Mesenchymal stem cell (in vitro differentiated cells and primary cell): ENCODE data around the gene FAM170B.

Source experiments
- DNase-seq: peaks from one replicate; pipeline ENCODE4 v3.0.0-alpha.2; 2013
- H2AFZ ChIP-seq: one replicate; pipeline ENCODE4 v1.6.1; 2013; ENCODE audit warnings: low read depth, mild to moderate bottlenecking, control low read depth, inconsistent platforms, low read length, moderate library complexity
- H2AK5ac ChIP-seq: 2 replicates; pipeline ENCODE4 v1.6.1; 2013; ENCODE audit warnings: low read length, moderate library complexity, mild to moderate bottlenecking, inconsistent platforms; ENCODE audit not compliant: severe bottlenecking
- H2BK120ac ChIP-seq: one replicate; pipeline ENCODE4 v1.6.1; 2013; ENCODE audit warnings: low read depth, mild to moderate bottlenecking, inconsistent platforms, low read length, moderate library complexity
- H2BK12ac ChIP-seq, 2 experiments: one replicate each; pipeline ENCODE4 v1.6.1; 2013; ENCODE audit warnings: inconsistent platforms in 2 of 2, low read length in 2 of 2, mild to moderate bottlenecking in 2 of 2, moderate library complexity in 2 of 2, control low read depth in 1 of 2
- H2BK15ac ChIP-seq: one replicate; pipeline ENCODE4 v1.6.1; 2013; ENCODE audit warnings: mild to moderate bottlenecking, low read depth, inconsistent platforms; ENCODE audit not compliant: poor library complexity, severe bottlenecking
- H2BK5ac ChIP-seq: 2 replicates; pipeline ENCODE4 v1.6.1; 2013; ENCODE audit warnings: low read depth, mild to moderate bottlenecking, low read length, control low read depth, inconsistent platforms; ENCODE audit not compliant: poor library complexity, severe bottlenecking
- H3K14ac ChIP-seq, 2 experiments: one replicate each; pipeline ENCODE4 v1.6.1; 2013; ENCODE audit warnings: inconsistent platforms in 2 of 2, low read length in 2 of 2, control low read depth in 1 of 2, mild to moderate bottlenecking in 1 of 2, moderate library complexity in 1 of 2
- H3K18ac ChIP-seq, 2 experiments: one replicate each; pipeline ENCODE4 v1.6.1; 2013; ENCODE audit warnings: inconsistent platforms in 2 of 2, low read length in 2 of 2, control low read depth in 1 of 2, low read depth in 1 of 2, mild to moderate bottlenecking in 1 of 2
- H3K23ac ChIP-seq, 2 experiments: one replicate each; pipeline ENCODE4 v1.6.1; 2013; ENCODE audit warnings: inconsistent platforms in 2 of 2, low read length in 2 of 2, mild to moderate bottlenecking in 2 of 2, moderate library complexity in 2 of 2, control low read depth in 1 of 2
- H3K27ac ChIP-seq: 2 replicates; pipeline ENCODE4 v1.5.1; 2013; ENCODE audit warnings: mild to moderate bottlenecking, moderate library complexity, low read length, control low read depth, inconsistent platforms; ENCODE audit not compliant: poor library complexity, severe bottlenecking
- H3K27me3 ChIP-seq, 2 experiments: 2 replicates each; pipeline versions ENCODE4 v1.6.1 to v1.7.0; 2013; ENCODE audit warnings: low read length in 2 of 2, mild to moderate bottlenecking in 2 of 2, moderate library complexity in 2 of 2, control low read depth in 1 of 2, inconsistent platforms in 1 of 2; ENCODE audit not compliant: control insufficient read depth in 1 of 2, insufficient read depth in 1 of 2
- H3K36me3 ChIP-seq, 2 experiments: 2 replicates each; pipeline versions ENCODE4 v1.6.1 to v1.7.0; 2013; ENCODE audit warnings: low read length in 2 of 2, control low read depth in 1 of 2, inconsistent platforms in 1 of 2, low read depth in 1 of 2, mild to moderate bottlenecking in 1 of 2; ENCODE audit not compliant: insufficient read depth in 2 of 2, control insufficient read depth in 1 of 2
- H3K4ac ChIP-seq, 2 experiments: one replicate each; pipeline ENCODE4 v1.6.1; 2013; ENCODE audit warnings: inconsistent platforms in 2 of 2, low read length in 2 of 2, mild to moderate bottlenecking in 2 of 2, moderate library complexity in 2 of 2, control low read depth in 1 of 2, low read depth in 1 of 2
- H3K4me1 ChIP-seq: 2 replicates; pipeline ENCODE4 v1.6.1; 2013; ENCODE audit warnings: low read depth, low read length, control low read depth; ENCODE audit not compliant: control insufficient read depth, insufficient read depth
- H3K4me2 ChIP-seq: 2 replicates; pipeline ENCODE4 v1.6.1; 2013; ENCODE audit warnings: low read length, mild to moderate bottlenecking, inconsistent platforms; ENCODE audit not compliant: poor library complexity, severe bottlenecking
- H3K4me3 ChIP-seq, 2 experiments: 2 replicates each; pipeline versions ENCODE4 v1.5.1 to v1.7.0; 2013; ENCODE audit warnings: low read length in 2 of 2, mild to moderate bottlenecking in 2 of 2, control low read depth in 1 of 2, low read depth in 1 of 2; ENCODE audit not compliant: insufficient read depth in 1 of 2
- H3K79me1 ChIP-seq: replicated peaks from 2 replicates; pipeline ENCODE4 v1.6.1; 2013; ENCODE audit warnings: mild to moderate bottlenecking, control low read depth, low read length, inconsistent platforms; ENCODE audit not compliant: poor library complexity, severe bottlenecking
- H3K9ac ChIP-seq: 2 replicates; pipeline ENCODE4 v1.7.0; 2013; ENCODE audit warnings: mild to moderate bottlenecking, low read length, moderate library complexity
- H3K9me3 ChIP-seq: 2 replicates; pipeline ENCODE4 v1.7.0; 2013; ENCODE audit warnings: mild to moderate bottlenecking, low read length; ENCODE audit not compliant: control insufficient read depth
- H4K8ac ChIP-seq: one replicate; pipeline ENCODE4 v1.6.1; 2013; ENCODE audit warnings: inconsistent platforms, mild to moderate bottlenecking, low read length, moderate library complexity
- H4K91ac ChIP-seq: one replicate; pipeline ENCODE4 v1.6.1; 2013; ENCODE audit warnings: mild to moderate bottlenecking, low read length, inconsistent platforms
- WGBS: methylation state at CpG from one replicate; pipeline ENCODE4 v1.1.7; 2013; ENCODE audit warnings: mixed read lengths; 5-methylcytosine and 5-hydroxymethylcytosine counted together

Gene FAM170B

DNA sequence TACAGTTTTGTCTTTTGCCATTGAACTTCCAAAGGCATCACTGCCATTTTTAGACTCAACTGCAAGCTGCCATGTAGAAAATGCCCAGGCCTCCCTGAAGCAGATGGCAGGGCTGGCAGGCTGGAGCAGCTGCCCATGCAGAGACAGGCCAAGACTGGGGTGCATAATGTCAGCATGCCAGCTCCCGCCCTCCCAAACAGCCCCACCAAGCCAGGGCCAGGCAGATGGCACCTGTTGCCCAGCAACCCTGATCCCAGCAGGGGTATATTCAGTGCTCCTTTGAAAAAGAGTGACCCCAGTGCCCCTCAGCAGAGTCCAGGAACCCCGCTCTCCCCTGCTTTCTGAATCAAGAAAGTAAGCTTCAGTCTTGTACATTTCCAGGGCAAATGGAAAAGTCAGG, 51.1 kb downstream of the FAM170B start:
- Histone ChIP-seq H3K23ac (no peak overlapping the region), H3K14ac (peak overlapping the region in 1 of 2 experiments; percentile 29), H3K4ac (no peak overlapping the region), H2BK5ac (no peak overlapping the region), H3K4me2 (no peak overlapping the region), H3K4me1 (peaks cover 6% of the 10 kb centered on the region), H3K9me3 (peaks cover 18% of the 10 kb centered on the region), H3K27me3 (peaks cover 4 to 9% of the 10 kb centered on the region in 2 experiments), H2BK12ac (no peak overlapping the region), H3K79me1 (no peaks in the 10 kb centered on the region), H3K27ac (no peak overlapping the region), H3K9ac (no peak overlapping the region), H3K18ac (no peak overlapping the region), H2AFZ (no peak overlapping the region), H3K36me3 (peaks cover 0 to 21% of the 10 kb centered on the region in 2 experiments), H3K4me3 (peak overlapping the region in 1 of 2 experiments; percentile 22), H4K91ac (no peak overlapping the region), H2AK5ac (no peak overlapping the region), H2BK15ac (no peak overlapping the region), H2BK120ac (no peak overlapping the region), H4K8ac (no peak overlapping the region)
- 82% methylated on average over 2 of the region's 2 CpGs for WGBS
- no peak for DNase-seq

DNA sequence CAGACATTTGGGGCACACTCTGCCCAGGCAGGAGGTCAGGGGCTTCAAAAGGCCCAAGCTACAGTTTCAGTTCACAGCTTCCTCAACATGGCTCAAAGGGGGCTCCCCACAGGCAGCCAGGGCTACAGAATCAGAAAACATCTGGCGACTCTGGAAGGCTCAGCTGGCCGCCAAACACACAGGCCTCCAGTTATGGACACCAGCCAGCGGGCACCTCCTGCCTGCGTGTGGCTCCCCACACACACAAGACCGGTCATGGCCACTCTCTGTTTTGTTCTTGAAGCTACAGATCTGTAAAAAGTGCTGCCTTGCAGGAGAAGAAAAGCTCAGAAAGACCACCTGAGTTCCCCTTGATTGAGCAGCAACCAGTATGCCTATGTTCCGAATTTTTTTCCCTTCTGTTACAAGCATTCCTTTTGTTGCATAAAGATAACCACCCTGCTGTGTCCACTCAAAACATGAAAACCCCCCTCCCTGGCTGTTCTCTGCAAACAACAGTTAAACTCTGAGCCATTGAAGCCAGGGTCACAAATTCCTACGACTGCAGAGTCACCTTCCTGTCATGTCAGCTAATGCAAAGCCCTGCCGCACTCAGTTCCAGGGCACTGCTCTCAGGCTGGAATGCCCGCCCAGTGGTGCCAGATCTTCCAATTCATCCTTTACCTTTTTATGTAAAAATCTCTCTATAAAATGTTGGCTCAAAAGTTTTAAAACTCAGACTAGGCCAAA, 52.1 kb downstream of the FAM170B start:
- Histone ChIP-seq H3K27me3 (peaks cover 4 to 9% of the 10 kb centered on the region in 2 experiments), H3K27ac (no peak overlapping the region), H3K79me1 (no peaks in the 10 kb centered on the region), H3K18ac (no peak overlapping the region), H2BK5ac (no peak overlapping the region), H3K4ac (no peak overlapping the region), H3K4me3 (no peak overlapping the region), H2BK120ac (no peak overlapping the region), H3K9ac (no peak overlapping the region), H2AFZ (no peak overlapping the region), H4K8ac (no peak overlapping the region), H3K14ac (no peak overlapping the region), H4K91ac (no peak overlapping the region), H3K9me3 (peaks cover 9% of the 10 kb centered on the region), H3K4me2 (no peak overlapping the region), H3K23ac (no peak overlapping the region), H3K4me1 (peaks cover 6% of the 10 kb centered on the region), H2BK12ac (no peak overlapping the region), H2AK5ac (no peak overlapping the region), H2BK15ac (no peak overlapping the region), H3K36me3 (peaks cover 0 to 28% of the 10 kb centered on the region in 2 experiments)
- no peak for DNase-seq
- 77% methylated on average over 9 of the region's 9 CpGs for WGBS
